ENCODE data around the gene DIP2A.

GRCh38 chr21:46557919-46558392 lies 99.3 kb downstream of the DIP2A start:
- TF ChIP-seq CTCF (IDR thresholded peaks at IDR 0.05; ENCODE audit: low read depth, low read length), result no peak
- TF ChIP-seq MAX (IDR thresholded peaks at IDR 0.05; ENCODE audit: low read depth, low read length), result no peak

Measured in NB4 (cell line).